ENCODE measurements around the gene MARCHF10. TPM values are rescaled to one million over a fixed set of nuclear protein-coding genes. Genes with fewer than 3 reads are reported as not detected.

The MARCHF10 gene
- total RNA-seq, 1 experiment from 2014 or later = not detected

DNA sequence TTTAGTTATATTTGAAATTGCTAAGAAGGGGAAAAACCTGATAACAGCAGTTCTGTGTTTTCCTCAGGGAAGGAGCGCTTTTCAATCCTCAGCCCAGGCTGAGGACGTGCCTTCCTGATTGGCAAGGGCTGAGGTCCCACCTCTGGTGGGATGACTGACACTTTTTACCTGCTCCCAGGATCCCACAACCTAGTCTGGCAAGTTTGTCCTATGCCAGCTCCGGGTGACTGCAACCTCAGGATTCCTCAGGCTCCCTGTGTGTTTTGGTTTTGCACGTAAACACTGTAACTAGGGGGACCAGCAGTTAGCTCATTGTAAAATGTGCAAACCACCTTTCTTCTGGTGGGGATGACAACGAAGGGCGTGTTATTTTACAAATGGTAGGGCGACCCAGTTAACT, 7.5 kb downstream of the MARCHF10 start:
- Mint-ChIP-seq H3K27ac (ENCODE audit: low read depth, unreplicated experiment) (no peak overlapping the region), H3K9me3 (ENCODE audit: unreplicated experiment) (no peaks in the 10 kb centered on the region), H3K4me1 (ENCODE audit: insufficient read depth, unreplicated experiment) (peaks cover 6% of the 10 kb centered on the region), H3K4me3 (ENCODE audit: unreplicated experiment) (no peak overlapping the region), H3K27me3 (ENCODE audit: insufficient read depth, unreplicated experiment) (no peaks in the 10 kb centered on the region), H3K36me3 (ENCODE audit: insufficient read depth, unreplicated experiment) (no peaks in the 10 kb centered on the region)
- no TSS peak for BruUV-seq (replicated peaks)
- DNase-seq (ENCODE audit: unreplicated experiment) = no peak
- CTCF ChIA-PET = interaction anchor here (0.8 kb wide), 1 partner anchor 654 kb away, joined by 3 read pairs; no protein-coding TSS in a partner anchor
- intact Hi-C loops (cut with micrococcal nuclease) = no loop called here
- TF ChIP-seq, protein P1, sequence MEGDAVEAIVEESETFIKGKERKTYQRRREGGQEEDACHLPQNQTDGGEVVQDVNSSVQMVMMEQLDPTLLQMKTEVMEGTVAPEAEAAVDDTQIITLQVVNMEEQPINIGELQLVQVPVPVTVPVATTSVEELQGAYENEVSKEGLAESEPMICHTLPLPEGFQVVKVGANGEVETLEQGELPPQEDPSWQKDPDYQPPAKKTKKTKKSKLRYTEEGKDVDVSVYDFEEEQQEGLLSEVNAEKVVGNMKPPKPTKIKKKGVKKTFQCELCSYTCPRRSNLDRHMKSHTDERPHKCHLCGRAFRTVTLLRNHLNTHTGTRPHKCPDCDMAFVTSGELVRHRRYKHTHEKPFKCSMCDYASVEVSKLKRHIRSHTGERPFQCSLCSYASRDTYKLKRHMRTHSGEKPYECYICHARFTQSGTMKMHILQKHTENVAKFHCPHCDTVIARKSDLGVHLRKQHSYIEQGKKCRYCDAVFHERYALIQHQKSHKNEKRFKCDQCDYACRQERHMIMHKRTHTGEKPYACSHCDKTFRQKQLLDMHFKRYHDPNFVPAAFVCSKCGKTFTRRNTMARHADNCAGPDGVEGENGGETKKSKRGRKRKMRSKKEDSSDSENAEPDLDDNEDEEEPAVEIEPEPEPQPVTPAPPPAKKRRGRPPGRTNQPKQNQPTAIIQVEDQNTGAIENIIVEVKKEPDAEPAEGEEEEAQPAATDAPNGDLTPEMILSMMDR (IDR thresholded peaks at IDR 0.05; ENCODE audit: unreplicated experiment) = no peak
- POLR2A ChIA-PET = no interaction called here

DNA sequence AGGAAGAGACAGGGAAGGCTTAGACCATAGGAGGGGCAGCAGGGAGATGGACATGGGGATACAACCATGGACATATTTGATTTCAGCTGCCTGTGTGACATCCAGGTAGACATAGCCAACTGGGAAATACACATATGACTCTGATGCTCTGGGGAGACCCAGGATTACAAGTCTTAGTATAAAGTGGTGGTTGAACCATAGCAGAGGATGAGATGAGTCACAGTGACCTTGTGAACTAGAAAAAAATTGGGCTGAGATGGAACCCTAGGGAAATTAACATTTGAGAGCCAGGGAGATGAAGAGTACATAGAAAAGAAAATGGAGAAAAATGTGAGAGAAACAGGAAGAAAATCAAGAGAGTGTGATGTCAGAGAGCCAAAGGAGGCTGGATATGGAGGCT, 10.2 kb downstream of the MARCHF10 start:
- no peaks in the 10 kb centered on the region for H3K27me3 Mint-ChIP-seq (ENCODE audit: insufficient read depth, unreplicated experiment)
- no peaks in the 10 kb centered on the region for H3K4me1 Mint-ChIP-seq (ENCODE audit: insufficient read depth, unreplicated experiment)
- H3K9me3 Mint-ChIP-seq (ENCODE audit: unreplicated experiment) = no peaks in the 10 kb centered on the region
- H3K4me3 Mint-ChIP-seq (ENCODE audit: unreplicated experiment) = no peak overlapping the region
- TF ChIP-seq, protein P1 (IDR thresholded peaks at IDR 0.05; ENCODE audit: unreplicated experiment) = no peak
- no peak overlapping the region for H3K27ac Mint-ChIP-seq (ENCODE audit: low read depth, unreplicated experiment)
- intact Hi-C loops (cut with micrococcal nuclease) = loop anchor here (10.0 kb wide), 1 partner anchor 77 kb away; no protein-coding TSS in a partner anchor
- CTCF ChIA-PET = interaction anchor here (0.6 kb wide), 1 partner anchor 1271 kb away, joined by 4 read pairs; no protein-coding TSS in a partner anchor
- no TSS peak for BruUV-seq (replicated peaks)
- no peak for DNase-seq (ENCODE audit: unreplicated experiment)
- POLR2A ChIA-PET = no interaction called here
- no peaks in the 10 kb centered on the region for H3K36me3 Mint-ChIP-seq (ENCODE audit: insufficient read depth, unreplicated experiment)

DNA sequence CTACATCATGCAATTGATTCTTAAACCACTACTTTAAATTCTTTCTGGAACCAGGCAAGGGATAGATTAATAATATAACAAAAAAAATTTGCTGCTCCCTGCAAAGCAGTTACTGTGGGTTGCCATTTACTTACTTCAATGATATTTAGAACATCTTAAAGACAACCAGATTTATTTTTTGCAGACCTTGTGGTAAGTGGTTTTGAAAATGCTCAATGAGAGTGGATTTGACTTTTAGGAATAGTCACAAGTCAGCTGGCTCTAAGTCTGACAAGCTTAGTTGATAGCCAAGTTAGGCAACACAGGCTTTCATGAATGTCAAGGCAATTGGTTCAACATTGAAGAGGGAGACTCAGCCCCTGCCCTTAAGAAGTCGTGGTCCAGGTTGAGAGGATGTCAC, 11.8 kb downstream of the MARCHF10 start:
- BruUV-seq (replicated peaks) = no TSS peak
- Mint-ChIP-seq H3K4me1 (ENCODE audit: insufficient read depth, unreplicated experiment) (peaks cover 10% of the 10 kb centered on the region), H3K27ac (ENCODE audit: low read depth, unreplicated experiment) (no peak overlapping the region), H3K9me3 (ENCODE audit: unreplicated experiment) (no peaks in the 10 kb centered on the region), H3K27me3 (ENCODE audit: insufficient read depth, unreplicated experiment) (no peaks in the 10 kb centered on the region), H3K36me3 (ENCODE audit: insufficient read depth, unreplicated experiment) (no peaks in the 10 kb centered on the region), H3K4me3 (ENCODE audit: unreplicated experiment) (no peak overlapping the region)
- CTCF ChIA-PET = interaction anchor here (0.6 kb wide), 1 partner anchor 78 kb away, joined by 4 read pairs; no protein-coding TSS in a partner anchor
- TF ChIP-seq, protein P1 (IDR thresholded peaks at IDR 0.05; ENCODE audit: unreplicated experiment) = no peak
- no peak for DNase-seq (ENCODE audit: unreplicated experiment)
- intact Hi-C loops (cut with micrococcal nuclease) = loop anchor here (10.0 kb wide), 1 partner anchor 79 kb away; no protein-coding TSS in a partner anchor
- POLR2A ChIA-PET = interaction anchor here (0.6 kb wide), 1 partner anchor 78 kb away, joined by 3 read pairs; no protein-coding TSS in a partner anchor

DNA sequence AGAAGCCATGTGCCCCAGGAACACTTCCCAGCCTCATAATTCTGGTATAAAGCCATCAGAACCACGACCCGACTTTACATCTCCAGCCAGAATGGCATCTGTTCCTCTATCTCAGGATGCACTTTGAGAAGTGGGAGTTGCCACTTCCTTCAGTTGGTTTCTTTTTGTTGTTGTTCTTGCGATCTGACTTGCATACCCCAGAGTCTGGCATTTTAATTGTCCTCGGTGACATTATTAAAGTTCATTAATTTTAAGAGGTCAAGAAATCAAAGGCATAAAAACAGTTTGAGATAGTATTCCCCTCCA, 13.5 kb downstream of the MARCHF10 start:
- Mint-ChIP-seq H3K27ac (ENCODE audit: low read depth, unreplicated experiment) (no peak overlapping the region), H3K4me1 (ENCODE audit: insufficient read depth, unreplicated experiment) (peaks cover 19% of the 10 kb centered on the region), H3K36me3 (ENCODE audit: insufficient read depth, unreplicated experiment) (no peaks in the 10 kb centered on the region), H3K27me3 (ENCODE audit: insufficient read depth, unreplicated experiment) (no peaks in the 10 kb centered on the region), H3K9me3 (ENCODE audit: unreplicated experiment) (no peaks in the 10 kb centered on the region), H3K4me3 (ENCODE audit: unreplicated experiment) (no peak overlapping the region)
- ChIA-PET CTCF (interaction anchor here (0.7 kb wide), 1 partner anchor 278 kb away, joined by 5 read pairs; no protein-coding TSS in a partner anchor), POLR2A (no interaction called here)
- DNase-seq (ENCODE audit: unreplicated experiment) = no peak
- no TSS peak for BruUV-seq (replicated peaks)
- intact Hi-C loops (cut with micrococcal nuclease) = loop anchor here (5.0 to 10.0 kb wide), 2 partner anchors 33 to 80 kb away; no protein-coding TSS in a partner anchor
- TF ChIP-seq, protein P1 (IDR thresholded peaks at IDR 0.05; ENCODE audit: unreplicated experiment) = no peak
